Duodenal mucosa (tissue), 2 donors: ENCODE results near the gene FARP1.

Experiments
- H3K27ac ChIP-seq: one replicate; pipeline ENCODE4 v1.7.0; 2013; ENCODE audit warnings: low read depth, low read length
- H3K27me3 ChIP-seq, 2 donors: one replicate each; pipeline ENCODE4 v1.7.0; 2013; ENCODE audit warnings: low read length in 2 of 2, control low read depth in 1 of 2; ENCODE audit not compliant: insufficient read depth in 2 of 2, control insufficient read depth in 1 of 2
- H3K36me3 ChIP-seq, 2 donors: one replicate each; pipeline ENCODE4 v1.7.0; 2013; ENCODE audit warnings: low read length in 2 of 2, control low read depth in 1 of 2; ENCODE audit not compliant: insufficient read depth in 2 of 2, control insufficient read depth in 1 of 2
- H3K4me1 ChIP-seq, 2 donors: one replicate each; pipeline ENCODE4 v1.7.0; 2013; ENCODE audit warnings: low read length in 2 of 2, control low read depth in 1 of 2; ENCODE audit not compliant: insufficient read depth in 2 of 2, control insufficient read depth in 1 of 2
- H3K4me3 ChIP-seq, 2 donors: one replicate each; pipeline ENCODE4 v1.7.0; 2013; ENCODE audit warnings: low read length in 2 of 2, low read depth in 1 of 2
- H3K9ac ChIP-seq, 2 donors: one replicate each; pipeline ENCODE4 v1.7.0; 2013; ENCODE audit warnings: low read length in 2 of 2, low read depth in 1 of 2
- H3K9me3 ChIP-seq, 2 donors: one replicate each; pipeline ENCODE4 v1.7.0; 2013; ENCODE audit warnings: low read length in 2 of 2, control low read depth in 1 of 2; ENCODE audit not compliant: control insufficient read depth in 1 of 2

FARP1 gene

DNA sequence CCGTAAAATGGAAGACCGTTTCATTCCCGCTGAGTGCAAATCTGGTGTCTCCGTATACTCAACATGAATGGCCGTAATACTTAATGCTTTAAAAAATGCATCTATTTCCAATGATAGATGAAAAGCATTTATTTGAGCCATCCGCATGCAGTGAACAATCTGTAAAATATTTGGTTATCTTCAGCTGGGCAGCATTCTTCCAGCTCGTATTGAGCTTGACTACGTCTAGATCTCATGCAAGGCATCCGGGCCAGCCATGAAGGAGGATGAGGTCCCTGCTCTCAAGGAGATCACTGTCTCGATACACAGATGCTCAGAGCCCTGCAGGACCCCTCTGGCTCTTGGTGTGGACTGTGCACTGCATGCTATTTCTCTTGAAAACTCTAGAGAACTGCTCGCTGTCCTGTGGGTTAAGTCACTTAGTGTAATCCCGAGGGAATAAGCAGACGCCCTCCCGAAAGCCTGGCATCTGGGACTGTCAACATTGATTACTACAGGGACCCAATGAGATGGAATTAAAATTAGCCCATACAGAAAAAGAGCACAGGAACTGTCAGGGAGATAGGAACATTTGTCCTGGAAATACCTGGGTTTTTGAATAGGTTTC, 146.5 kb downstream of the FARP1 start:
- no peaks in the 10 kb centered on the region for H3K9me3 ChIP-seq
- no peaks in the 10 kb centered on the region for H3K27me3 ChIP-seq
- no peak overlapping the region for H3K9ac ChIP-seq
- no peak overlapping the region for H3K27ac ChIP-seq
- no peak overlapping the region for H3K4me3 ChIP-seq
- H3K36me3 ChIP-seq, result no peaks in the 10 kb centered on the region
- no peaks in the 10 kb centered on the region for H3K4me1 ChIP-seq

GRCh38 chr13:98290261-98290660, 147.4 kb downstream of the FARP1 start:
- Histone ChIP-seq H3K4me1 (no peaks in the 10 kb centered on the region), H3K9me3 (no peaks in the 10 kb centered on the region), H3K4me3 (no peak overlapping the region), H3K27ac (no peak overlapping the region), H3K36me3 (no peaks in the 10 kb centered on the region), H3K27me3 (no peaks in the 10 kb centered on the region), H3K9ac (no peak overlapping the region)

- H3K4me3 ChIP-seq, result no peak overlapping the region
- H3K9me3 ChIP-seq, result no peaks in the 10 kb centered on the region
- H3K27me3 ChIP-seq, result no peaks in the 10 kb centered on the region
- H3K9ac ChIP-seq, result no peak overlapping the region
- no peak overlapping the region for H3K27ac ChIP-seq
- H3K36me3 ChIP-seq, result no peaks in the 10 kb centered on the region
- no peaks in the 10 kb centered on the region for H3K4me1 ChIP-seq
Observed at GRCh38 chr13:98291658-98292057, 148.8 kb downstream of the FARP1 start.

DNA sequence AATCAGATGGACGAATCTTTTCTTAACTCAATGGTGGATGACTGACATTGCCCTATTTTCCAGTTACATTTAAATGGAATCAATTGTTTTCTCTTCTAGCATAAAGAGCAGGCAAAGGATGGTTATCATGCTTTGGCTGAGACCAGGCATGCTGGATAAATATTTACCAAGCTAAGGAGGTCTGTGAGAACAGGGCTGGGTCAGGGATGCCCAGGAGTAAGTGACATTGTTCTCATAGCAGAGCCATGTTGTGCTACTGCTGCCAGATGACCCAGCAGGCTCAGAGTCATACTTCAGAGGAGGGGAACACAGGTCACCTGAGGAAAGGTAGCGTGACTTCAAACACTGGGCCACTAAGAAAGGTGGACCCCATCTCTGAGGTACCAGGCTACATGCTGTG, 150.2 kb downstream of the FARP1 start:
- Histone ChIP-seq H3K4me3 (no peak overlapping the region), H3K9me3 (no peaks in the 10 kb centered on the region), H3K27ac (no peak overlapping the region)

GRCh38 chr13:98293570-98294142, 150.8 kb downstream of the FARP1 start:
- no peaks in the 10 kb centered on the region for H3K9me3 ChIP-seq
- H3K27me3 ChIP-seq, result no peaks in the 10 kb centered on the region
- H3K9ac ChIP-seq, result no peak overlapping the region
- no peaks in the 10 kb centered on the region for H3K36me3 ChIP-seq
- no peak overlapping the region for H3K27ac ChIP-seq
- no peaks in the 10 kb centered on the region for H3K4me1 ChIP-seq
- no peak overlapping the region for H3K4me3 ChIP-seq

More for the DNA sequence above, 150.2 kb downstream of the FARP1 start:
- H3K9ac ChIP-seq, result no peak overlapping the region
- H3K4me1 ChIP-seq, result no peaks in the 10 kb centered on the region
- H3K36me3 ChIP-seq, result no peaks in the 10 kb centered on the region
- H3K27me3 ChIP-seq, result no peaks in the 10 kb centered on the region

GRCh38 chr13:98295371-98295770, 152.5 kb downstream of the FARP1 start:
- no peak overlapping the region for H3K4me3 ChIP-seq
- H3K27ac ChIP-seq, result no peak overlapping the region
- no peaks in the 10 kb centered on the region for H3K36me3 ChIP-seq
- no peaks in the 10 kb centered on the region for H3K9me3 ChIP-seq
- H3K27me3 ChIP-seq, result no peaks in the 10 kb centered on the region
- H3K9ac ChIP-seq, result no peak overlapping the region
- H3K4me1 ChIP-seq, result peaks cover 6 to 12% of the 10 kb centered on the region in 2 donors

GRCh38 chr13:98297051-98297450, 154.2 kb downstream of the FARP1 start:
- Histone ChIP-seq H3K9me3 (no peaks in the 10 kb centered on the region), H3K9ac (no peak overlapping the region), H3K4me3 (no peak overlapping the region), H3K36me3 (no peaks in the 10 kb centered on the region), H3K27me3 (no peaks in the 10 kb centered on the region), H3K27ac (no peak overlapping the region), H3K4me1 (peaks cover 6 to 26% of the 10 kb centered on the region in 2 donors)

- H3K4me1 ChIP-seq, result peaks cover 6 to 26% of the 10 kb centered on the region in 2 donors
- H3K4me3 ChIP-seq, result no peak overlapping the region
- H3K9ac ChIP-seq, result no peak overlapping the region
- H3K27me3 ChIP-seq, result no peaks in the 10 kb centered on the region
- no peaks in the 10 kb centered on the region for H3K9me3 ChIP-seq
- H3K36me3 ChIP-seq, result no peaks in the 10 kb centered on the region
- H3K27ac ChIP-seq, result no peak overlapping the region
Observed at GRCh38 chr13:98297745-98298144, 154.9 kb downstream of the FARP1 start.

DNA sequence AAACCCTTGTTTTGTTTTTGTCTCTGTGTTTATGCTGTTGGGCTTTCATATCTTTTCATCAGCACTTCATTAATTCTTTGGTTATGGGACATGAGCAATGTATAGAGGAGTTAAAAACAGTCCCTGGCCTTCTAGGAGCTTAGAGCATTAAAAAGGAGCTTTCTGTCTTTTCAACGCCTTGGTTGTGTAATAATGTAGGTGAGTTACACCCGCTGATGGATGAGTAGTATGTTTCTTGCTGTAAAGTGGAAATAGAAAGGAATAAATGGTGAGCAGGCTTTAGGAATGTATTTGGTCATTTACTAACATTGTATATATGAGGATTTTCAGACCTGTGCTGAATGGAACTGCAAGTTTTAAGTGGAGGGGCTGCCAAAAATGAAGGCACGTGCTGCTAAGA, 155.7 kb downstream of the FARP1 start:
- H3K4me1 ChIP-seq, result peaks cover 6 to 26% of the 10 kb centered on the region in 2 donors
- H3K4me3 ChIP-seq, result no peak overlapping the region
- H3K36me3 ChIP-seq, result no peaks in the 10 kb centered on the region
- H3K9ac ChIP-seq, result no peak overlapping the region
- H3K27me3 ChIP-seq, result no peaks in the 10 kb centered on the region
- no peaks in the 10 kb centered on the region for H3K9me3 ChIP-seq
- no peak overlapping the region for H3K27ac ChIP-seq

DNA sequence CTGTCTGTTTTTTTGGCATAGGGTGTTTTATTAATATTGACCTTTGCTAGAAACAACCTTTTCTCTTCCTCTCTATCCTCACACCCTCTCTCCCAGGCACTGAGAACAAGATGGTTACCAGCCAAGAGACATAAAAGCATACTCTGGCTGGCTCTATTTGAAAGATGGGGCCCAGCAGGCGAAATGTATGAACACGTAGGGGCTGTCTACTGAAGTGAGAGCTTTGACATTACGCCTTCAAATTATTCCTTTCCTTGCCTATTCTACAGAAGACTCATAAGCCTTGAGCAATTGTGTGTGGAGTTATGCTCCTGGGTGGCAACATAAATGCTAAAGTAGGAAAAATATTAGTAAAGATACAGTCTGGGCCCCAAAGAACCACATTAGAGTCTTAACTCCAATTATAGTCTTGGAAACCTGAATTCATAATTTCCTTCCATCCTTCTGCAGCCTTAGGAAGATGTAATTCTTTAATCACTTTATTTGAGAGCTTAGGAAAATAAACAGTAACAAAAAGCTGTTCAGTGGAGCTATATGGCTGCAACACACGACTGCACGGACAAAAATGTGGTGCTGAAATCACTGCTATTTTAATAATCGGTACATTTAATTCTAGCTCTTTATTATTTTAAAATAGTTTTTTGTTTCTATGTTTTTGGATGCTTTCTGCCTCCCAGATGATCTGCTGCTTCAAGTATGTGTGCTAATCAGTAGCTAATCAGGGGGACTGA, 156.5 kb downstream of the FARP1 start:
- no peaks in the 10 kb centered on the region for H3K36me3 ChIP-seq
- no peaks in the 10 kb centered on the region for H3K27me3 ChIP-seq
- H3K27ac ChIP-seq, result no peak overlapping the region
- no peaks in the 10 kb centered on the region for H3K9me3 ChIP-seq
- H3K9ac ChIP-seq, result no peak overlapping the region
- no peak overlapping the region for H3K4me3 ChIP-seq
- H3K4me1 ChIP-seq, result peaks cover 6 to 26% of the 10 kb centered on the region in 2 donors
